ENCODE results near the gene WDR59.
"Not testable (repeated sequence)": the region's sequence is repeated elsewhere in the genome, so short reads cannot be mapped to it uniquely, and the experiment has no call there.

Gene WDR59

GRCh38 chr16:74984529-74985296 is at the start of gene WDR59:
Gene WDR59, minus strand, starts transcription at chr16:74985123. Its CDS starts 106 bp downstream, at chr16:74985017.
- DNase-seq = peak; percentile 98

- no peak for DNase-seq
Observed at GRCh38 chr16:75032655-75033054, 47.7 kb upstream of the WDR59 start.

DNA sequence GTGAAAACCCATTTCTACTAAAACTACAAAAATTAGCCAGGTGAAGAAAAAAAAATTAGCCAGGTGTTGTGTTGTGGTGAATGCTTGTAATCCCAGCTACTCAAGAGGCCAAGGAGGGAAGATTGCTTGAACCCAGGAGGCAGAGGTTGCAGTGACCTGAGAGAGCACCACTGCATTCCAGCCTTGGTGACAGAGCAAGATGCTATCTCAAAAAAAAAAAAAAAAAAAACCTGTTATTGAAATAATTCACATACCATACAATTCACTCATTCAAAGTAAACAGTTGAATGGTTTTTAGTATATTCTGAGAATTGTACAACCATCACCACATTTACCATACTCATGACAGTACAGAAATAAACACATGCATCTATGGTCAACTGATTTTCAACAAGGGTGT is 44.9 kb upstream of the WDR59 start:
- no peak for DNase-seq

- no peak for DNase-seq
Observed at GRCh38 chr16:75028544-75029135, 43.7 kb upstream of the WDR59 start.

- no peak for DNase-seq
Observed at GRCh38 chr16:75027520-75028300, 42.8 kb upstream of the WDR59 start.

DNA sequence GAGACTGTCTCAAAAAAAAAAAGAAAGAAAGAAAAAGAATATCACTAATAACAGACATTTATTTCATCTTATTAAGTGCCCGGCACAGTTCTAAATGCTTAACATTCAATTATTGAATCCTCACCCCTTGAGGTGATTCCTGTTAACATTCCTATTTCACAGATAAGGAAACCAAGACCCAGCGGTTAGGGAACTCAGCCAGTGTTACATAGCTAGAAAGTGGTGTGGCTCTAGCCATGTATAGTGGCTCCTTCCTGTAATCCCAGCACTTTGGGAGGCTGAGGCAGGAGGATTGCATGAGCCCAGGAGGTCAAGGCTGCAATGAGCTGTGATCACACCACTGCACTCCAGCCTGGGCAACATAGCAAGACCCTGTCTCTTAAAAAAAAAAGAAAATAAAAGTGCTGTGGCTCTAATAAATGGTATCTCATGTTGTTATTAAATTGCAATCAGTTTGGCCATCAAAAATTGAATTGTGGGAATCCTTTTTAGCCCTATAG is 42.0 kb upstream of the WDR59 start:
- no peak for DNase-seq

- not testable (repeated sequence) for DNase-seq
Observed at GRCh38 chr16:75026239-75026891, 41.4 kb upstream of the WDR59 start.

DNA sequence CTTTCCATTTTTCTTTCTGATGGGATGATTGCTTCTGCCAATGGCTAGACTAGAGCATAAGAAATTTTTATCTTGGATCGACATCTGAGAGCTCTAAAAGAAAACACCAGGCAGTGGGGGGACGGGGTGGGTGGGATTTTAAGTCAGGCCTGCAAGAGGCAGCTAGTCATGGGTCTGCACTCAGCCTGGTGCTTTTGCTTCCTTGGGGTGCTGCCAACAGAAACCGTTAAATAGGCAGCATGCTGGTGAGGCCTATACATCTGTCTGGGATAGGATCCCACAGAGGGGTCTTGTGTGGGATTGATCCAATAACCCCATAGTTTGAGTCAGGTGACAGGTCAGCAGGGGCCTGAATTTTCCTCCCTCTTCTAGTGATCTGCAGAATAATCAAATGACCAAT is 40.8 kb upstream of the WDR59 start:
- no peak for DNase-seq

- DNase-seq = no peak
Observed at GRCh38 chr16:75024594-75024993, 39.7 kb upstream of the WDR59 start.

- no peak for DNase-seq
Observed at GRCh38 chr16:75024182-75024581, 39.3 kb upstream of the WDR59 start.

DNA sequence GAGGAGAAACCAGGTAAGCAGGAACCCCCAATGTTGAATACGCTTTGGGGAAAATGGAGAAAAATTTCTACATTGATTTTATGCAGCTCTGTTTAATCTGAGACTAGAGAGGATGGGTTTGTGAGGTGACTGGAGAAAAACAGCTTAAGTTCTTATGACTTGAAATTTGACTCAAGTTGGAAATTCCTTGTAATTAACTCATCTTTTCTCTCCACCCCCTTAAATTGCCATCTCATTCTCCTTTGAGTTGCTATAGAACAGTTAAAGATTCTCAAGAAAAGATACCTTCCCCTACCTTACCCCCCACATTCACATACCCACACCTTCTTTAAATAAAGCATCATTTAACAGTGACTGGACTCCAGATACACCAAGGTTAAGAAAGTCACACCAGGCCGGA is 38.1 kb upstream of the WDR59 start:
- no peak for DNase-seq

DNA sequence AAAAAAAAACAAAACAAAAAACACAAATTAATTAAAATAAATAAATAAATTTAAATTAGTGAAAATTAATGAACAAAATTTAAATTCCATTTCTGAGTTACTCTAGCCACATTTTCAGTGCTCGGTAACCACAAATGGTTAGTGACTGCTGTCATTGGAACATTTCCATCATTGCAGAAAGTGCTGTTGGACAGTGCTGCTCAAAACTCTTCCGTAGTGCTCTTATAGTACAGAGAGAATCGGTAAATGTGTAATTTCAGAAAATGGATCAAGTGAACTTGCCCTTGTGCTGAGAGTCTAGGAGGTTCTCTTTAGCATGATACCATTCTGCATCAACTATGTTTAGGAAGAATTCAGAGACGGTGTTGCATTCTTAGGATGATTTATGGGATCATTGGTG is 37.6 kb upstream of the WDR59 start:
- DNase-seq = no peak

DNA sequence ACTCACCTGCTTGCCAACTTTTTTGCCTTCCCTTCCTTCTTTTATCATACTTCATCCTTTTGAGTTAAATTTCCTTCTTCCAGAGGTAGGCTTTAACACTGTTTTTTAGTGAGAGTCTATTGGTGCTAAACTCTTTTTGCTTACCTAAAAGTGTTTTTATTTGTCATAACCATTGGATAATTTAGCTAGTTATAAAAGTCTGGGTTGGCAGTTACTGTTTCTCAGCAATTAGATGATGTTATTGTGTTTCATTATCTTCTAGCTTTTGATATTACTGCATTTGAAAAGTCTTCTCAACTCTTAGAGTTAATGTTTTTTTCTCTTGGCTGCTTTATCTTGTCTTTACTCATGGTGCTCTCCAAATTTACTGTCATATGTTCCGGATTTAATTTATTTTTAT is 36.5 kb upstream of the WDR59 start:
- no peak for DNase-seq

GRCh38 chr16:75019586-75019985 is 34.7 kb upstream of the WDR59 start:
- DNase-seq = no peak

DNA sequence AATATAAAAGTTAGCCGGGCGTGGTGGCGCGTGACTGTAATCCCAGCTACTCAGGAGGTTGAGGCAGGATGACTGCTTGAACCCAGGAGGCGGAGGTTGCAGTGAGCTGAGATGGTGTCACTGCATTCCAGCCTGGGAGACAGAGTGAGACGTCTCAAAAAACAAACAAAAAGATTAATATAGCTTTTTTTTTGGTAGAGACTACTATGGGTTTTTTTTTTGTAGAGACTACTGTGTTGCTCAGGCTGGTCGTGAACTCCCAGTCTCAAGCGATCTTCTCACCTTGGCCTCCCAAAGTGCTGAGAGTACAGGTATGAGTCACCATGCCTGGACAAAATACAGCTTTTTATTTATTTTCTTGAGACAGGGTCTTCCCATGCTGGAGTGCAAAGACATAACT is 34.1 kb upstream of the WDR59 start:
- DNase-seq = no peak

- DNase-seq = no peak
Observed at GRCh38 chr16:75017670-75018525, 33.0 kb upstream of the WDR59 start.

- DNase-seq = peak; percentile 16
Observed at GRCh38 chr16:75016451-75017081, 31.6 kb upstream of the WDR59 start.

- DNase-seq = no peak
Observed at GRCh38 chr16:75014318-75014717, 29.4 kb upstream of the WDR59 start.

- DNase-seq = not testable (repeated sequence)
Observed at GRCh38 chr16:75013123-75013522, 28.2 kb upstream of the WDR59 start.

DNA sequence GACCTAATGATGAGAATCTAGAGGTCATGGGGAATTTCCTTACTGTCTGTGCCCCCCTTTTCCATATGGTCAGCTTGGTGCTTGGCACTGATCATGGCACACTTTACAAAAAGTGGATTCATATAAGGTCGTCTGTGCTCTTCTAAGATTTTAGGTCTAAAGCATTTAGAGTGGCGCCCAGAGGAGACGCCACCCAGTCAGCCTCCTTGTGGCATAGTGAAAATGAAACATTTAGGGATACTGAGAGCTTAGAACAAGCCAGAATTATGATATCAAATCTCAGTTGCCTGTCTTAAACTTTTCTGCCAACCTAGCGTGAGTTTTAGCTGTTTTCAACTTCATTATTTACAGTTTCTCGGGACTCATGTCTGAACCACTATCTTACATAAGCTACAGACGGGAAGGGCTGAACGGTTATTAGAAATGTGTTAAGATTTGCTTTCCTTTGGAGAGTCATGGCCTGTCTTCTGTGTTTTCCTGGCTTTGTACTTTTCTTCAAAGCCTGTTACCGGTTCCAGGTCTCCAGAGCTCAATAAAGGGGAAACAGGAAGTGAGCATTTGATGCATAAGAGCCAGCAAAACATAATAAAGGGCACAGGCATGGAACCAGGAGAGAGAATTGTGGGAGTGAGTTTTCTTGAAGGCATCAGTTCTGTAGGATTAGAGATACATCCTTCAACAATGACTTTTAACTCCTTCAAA is 27.6 kb upstream of the WDR59 start:
- no peak for DNase-seq
